Kidney (tissue), 14 donors: Measurements from ENCODE around the gene BCDIN3D. TPM values are rescaled to one million over a fixed set of nuclear protein-coding genes. Genes with fewer than 3 reads are reported as not detected.

Experiments
- DNase-seq, 5 donors: peaks; one replicate each; pipeline ENCODE4 v3.0.0-alpha.2; 2013 to 2020
- FAIRE-seq: peaks from 2 replicates; lab custom pipeline; 2012; peaks lifted over from hg19 to GRCh38; lab: Jason Lieb, UNC
- H3K27ac ChIP-seq, 2 donors: one replicate each; pipeline ENCODE4 v1.7.0; 2013; ENCODE audit warnings: low read depth in 2 of 2, low read length in 2 of 2, inconsistent platforms in 1 of 2
- H3K27me3 ChIP-seq: one replicate; pipeline ENCODE4 v1.7.1; 2013; ENCODE audit warnings: low read length, inconsistent platforms; ENCODE audit not compliant: control insufficient read depth, insufficient read depth
- H3K36me3 ChIP-seq, 3 donors: one replicate each; pipeline versions ENCODE4 v1.7.0 to v1.7.1; 2013; ENCODE audit warnings: low read length in 3 of 3, control low read depth in 1 of 3, inconsistent platforms in 1 of 3; ENCODE audit not compliant: insufficient read depth in 3 of 3, control insufficient read depth in 2 of 3
- H3K4me1 ChIP-seq, 3 donors: one replicate each; pipeline versions ENCODE4 v1.7.0 to v1.7.1; 2013; ENCODE audit warnings: low read length in 3 of 3, inconsistent platforms in 1 of 3, low read depth in 1 of 3; ENCODE audit not compliant: control insufficient read depth in 2 of 3, insufficient read depth in 2 of 3
- H3K4me3 ChIP-seq, 3 donors: one replicate each; pipeline versions ENCODE4 v1.7.0 to v1.8.1; 2013; ENCODE audit warnings: low read length in 3 of 3, control low read depth in 1 of 3, inconsistent platforms in 1 of 3
- H3K9ac ChIP-seq, 3 donors: one replicate each; pipeline versions ENCODE4 v1.7.0 to v1.7.1; 2013; ENCODE audit warnings: low read length in 3 of 3, control low read depth in 1 of 3, inconsistent platforms in 1 of 3
- H3K9me3 ChIP-seq, 3 donors: one replicate each; pipeline versions ENCODE4 v1.7.0 to v1.7.1; 2013; ENCODE audit warnings: low read length in 3 of 3, control low read depth in 1 of 3, inconsistent platforms in 1 of 3; ENCODE audit not compliant: control insufficient read depth in 2 of 3, insufficient read depth in 1 of 3
- CTCF ChIP-seq: IDR thresholded peaks from 3 replicates; pipeline ENCODE4 v1.5.1; 2012; ENCODE audit warnings: mild to moderate bottlenecking, moderate library complexity, borderline replicate concordance; ENCODE audit not compliant: insufficient read depth; ENCODE audit errors: extremely low read depth
- intact Hi-C: fragments of 100-400 bp; cut with DNase I; formaldehyde crosslinking; loops from one replicate; pipeline ENCODE4 v1.11.1; 2022
- polyA plus RNA-seq: library from polyadenylated mRNA; stranded (reverse); fragments of 350-450 nt; fragmentation: Illumina TruSeq; extraction: RNeasy Lipid Tissue Mini Kit (QIAGEN cat#74804); gene quantifications from one replicate; pipeline ENCODE4 v1.2.3, GENCODE V29; 2014; ENCODE audit warnings: low read depth, low replicate concordance; ENCODE audit not compliant: insufficient read depth
- total RNA-seq: library from RNA; stranded (reverse); fragmentation: NEBNext Ultra II Directional; extraction: Animal tissue kit (Norgen Biotek cat#: 25700); gene quantifications from one replicate; pipeline ENCODE4 v1.2.1, GENCODE V29; 2021
- donor health status: control.
- donor health status: control.
- donor health status: control.
- donor health status: control.
- donor health status: control.
- donor health status: DM: yes; HTN: yes; CAD: no.
- donor health status: Normal renal cell carcinoma (clear cell type).

BCDIN3D gene
- total and polyA plus RNA-seq, 2 donors from 2014 or later, result 4.6 to 5.1 TPM

GRCh38 chr12:49827401-49828099, 15.4 kb downstream of the BCDIN3D start:
- Histone ChIP-seq H3K9me3 (no peaks in the 10 kb centered on the region), H3K27me3 (no peaks in the 10 kb centered on the region), H3K36me3 (no peaks in the 10 kb centered on the region), H3K4me1 (peaks cover 6 to 18% (median 8%) of the 10 kb centered on the region in 3 donors), H3K27ac (peak overlapping the region; percentile 8 to 47), H3K4me3 (peak overlapping the region; percentile 60 to 76 (median 67)), H3K9ac (peak overlapping the region; percentile 55 to 78 (median 73))
- no peak for TF ChIP-seq CTCF
- FAIRE-seq, result no peak
- intact Hi-C loops, result loop anchor here (10.0 kb wide), 1 partner anchor 73 kb away; no protein-coding TSS in a partner anchor
- DNase-seq, result peak; percentile 81 to 90 (median 88)

- Histone ChIP-seq H3K27ac (peak overlapping the region; percentile 8 to 47), H3K9me3 (no peaks in the 10 kb centered on the region), H3K36me3 (no peaks in the 10 kb centered on the region), H3K9ac (peak overlapping the region; percentile 55 to 78 (median 73)), H3K27me3 (no peaks in the 10 kb centered on the region), H3K4me1 (peaks cover 6 to 18% (median 8%) of the 10 kb centered on the region in 3 donors), H3K4me3 (peak overlapping the region; percentile 60 to 76 (median 67))
- no peak for TF ChIP-seq CTCF
- no peak for DNase-seq
- no peak for FAIRE-seq
- intact Hi-C loops, result loop anchor here (10.0 kb wide), 1 partner anchor 72 kb away; no protein-coding TSS in a partner anchor
Measured at GRCh38 chr12:49827051-49827400, 15.9 kb downstream of the BCDIN3D start.

- H3K36me3 ChIP-seq, result no peaks in the 10 kb centered on the region
- intact Hi-C loops, result loop anchor here (10.0 kb wide), 1 partner anchor 71 kb away; no protein-coding TSS in a partner anchor
- H3K27me3 ChIP-seq, result no peaks in the 10 kb centered on the region
- DNase-seq, result no peak
- no peaks in the 10 kb centered on the region for H3K9me3 ChIP-seq
- no peak overlapping the region for H3K9ac ChIP-seq
- peaks cover 6 to 22% (median 8%) of the 10 kb centered on the region in 3 donors for H3K4me1 ChIP-seq
- TF ChIP-seq CTCF, result no peak
- no peak for FAIRE-seq
- no peak overlapping the region for H3K4me3 ChIP-seq
- no peak overlapping the region for H3K27ac ChIP-seq
Measured at GRCh38 chr12:49825971-49826421, 16.9 kb downstream of the BCDIN3D start.
